Small intestine (tissue), 16 donors: ENCODE data around the gene NBDY. TPM values are rescaled to one million over a fixed set of nuclear protein-coding genes. Genes with fewer than 3 reads are reported as not detected.
A peak's percentile ranks its signal among the peaks of the same experiment; 100 is the strongest.
"Not testable (repeated sequence)": the region's sequence is repeated elsewhere in the genome, so short reads cannot be mapped to it uniquely, and the experiment has no call there.

Source experiments
- DNase-seq, 2 donors: peaks; one replicate each; pipeline versions ENCODE4 v3.0.0 to v3.0.0-alpha.2; 2013
- FAIRE-seq: peaks from 2 replicates; lab custom pipeline; 2012; peaks lifted over from hg19 to GRCh38; lab: Jason Lieb, UNC
- H3K27ac ChIP-seq, 3 donors: one replicate each; pipeline ENCODE4 v1.5.1; 2013; ENCODE audit warnings: low read length in 2 of 3, mild to moderate bottlenecking in 2 of 3, control low read depth in 1 of 3, inconsistent platforms in 1 of 3, low read depth in 1 of 3, moderate library complexity in 1 of 3
- H3K27me3 ChIP-seq, 3 donors: one replicate each; pipeline ENCODE4 v1.6.1; 2013; ENCODE audit warnings: low read length in 3 of 3, inconsistent platforms in 1 of 3; ENCODE audit not compliant: control insufficient read depth in 3 of 3, insufficient read depth in 3 of 3
- H3K36me3 ChIP-seq, 3 donors: one replicate each; pipeline ENCODE4 v1.6.1; 2013; ENCODE audit warnings: low read length in 3 of 3, inconsistent platforms in 1 of 3, low read depth in 1 of 3, mild to moderate bottlenecking in 1 of 3, moderate library complexity in 1 of 3; ENCODE audit not compliant: control insufficient read depth in 3 of 3, insufficient read depth in 2 of 3
- H3K4me1 ChIP-seq, 3 donors: one replicate each; pipeline ENCODE4 v1.6.1; 2013; ENCODE audit warnings: low read length in 2 of 3, inconsistent platforms in 1 of 3, low read depth in 1 of 3, mild to moderate bottlenecking in 1 of 3, moderate library complexity in 1 of 3; ENCODE audit not compliant: control insufficient read depth in 3 of 3, insufficient read depth in 2 of 3
- H3K4me3 ChIP-seq, 3 donors: one replicate each; pipeline ENCODE4 v1.5.1; 2013; ENCODE audit warnings: low read length in 3 of 3, control low read depth in 1 of 3, inconsistent platforms in 1 of 3, low read depth in 1 of 3, mild to moderate bottlenecking in 1 of 3, moderate library complexity in 1 of 3
- H3K9me3 ChIP-seq, 2 donors: one replicate each; pipeline ENCODE4 v1.6.1; 2013; ENCODE audit warnings: low read depth in 1 of 2, low read length in 1 of 2; ENCODE audit not compliant: control insufficient read depth in 2 of 2, insufficient read depth in 1 of 2
- WGBS, 3 donors: extraction: QIAGEN DNeasy Blood & Tissue Kit; methylation state at CpG; one replicate each; pipeline ENCODE4 v1.1.7; 2013; 5-methylcytosine and 5-hydroxymethylcytosine counted together
- long read RNA-seq, 10 donors: transcript quantifications; one replicate each; lab custom pipeline, GENCODE V29; 2026
- polyA plus RNA-seq, 4 donors: library from polyadenylated mRNA; stranded (reverse) in 3 of 4; unstranded in 1 of 4; fragments of 200-250 nt in 3 of 4; fragments of 120-200 nt in 1 of 4; gene quantifications; one replicate each; pipeline versions ENCODE4 v1.2.1 to v1.2.3, GENCODE V29; 2013
- donor health status: healthy with polysubstance abuse.
- donor health status: control.
- donor health status: control.
- donor health status: Bipolar disorder and iron deficiency.
- donor health status: healthy.

NBDY gene
- 10 to 100 TPM; 11.9 to 39.6 (median 20.9) TPM for polyA plus RNA-seq
- long read RNA-seq, donor 1, transcript NBDY-201 (3 exons, 1,529 nt) = major isoform, 102 of 107 reads
- long read RNA-seq, donor 1, partial matches to known transcripts = 5 of 107 reads
- long read RNA-seq, donor 1, other reads (novel, unspliced or antisense) = 0 of 107 reads
- long read RNA-seq, donor 2, transcript NBDY-201 (3 exons, 1,529 nt) = major isoform, 17 of 17 reads
- long read RNA-seq, donor 2, partial matches to known transcripts = 0 of 17 reads
- long read RNA-seq, donor 2, other reads (novel, unspliced or antisense) = 0 of 17 reads
- long read RNA-seq, donor 3, transcript NBDY-201 (3 exons, 1,529 nt) = major isoform, 26 of 32 reads
- long read RNA-seq, donor 3, partial matches to known transcripts = 5 of 32 reads
- long read RNA-seq, donor 3, other reads (novel, unspliced or antisense) = 0 of 32 reads
- long read RNA-seq, donor 4, partial matches to known transcripts = 0 of 1 reads
- long read RNA-seq, donor 4, other reads (novel, unspliced or antisense) = 0 of 1 reads
- long read RNA-seq, donor 5, transcript NBDY-201 (3 exons, 1,529 nt) = major isoform, 12 of 12 reads
- long read RNA-seq, donor 5, partial matches to known transcripts = 0 of 12 reads
- long read RNA-seq, donor 5, other reads (novel, unspliced or antisense) = 0 of 12 reads
- long read RNA-seq, donor 6, transcript NBDY-201 (3 exons, 1,529 nt) = major isoform, 16 of 16 reads
- long read RNA-seq, donor 6, partial matches to known transcripts = 0 of 16 reads
- long read RNA-seq, donor 6, other reads (novel, unspliced or antisense) = 0 of 16 reads
- long read RNA-seq, donor 7, transcript NBDY-201 (3 exons, 1,529 nt) = major isoform, 89 of 89 reads
- long read RNA-seq, donor 7, partial matches to known transcripts = 0 of 89 reads
- long read RNA-seq, donor 7, other reads (novel, unspliced or antisense) = 0 of 89 reads
- long read RNA-seq, donor 8, transcript NBDY-201 (3 exons, 1,529 nt) = major isoform, 6 of 6 reads
- long read RNA-seq, donor 8, partial matches to known transcripts = 0 of 6 reads
- long read RNA-seq, donor 8, other reads (novel, unspliced or antisense) = 0 of 6 reads
- long read RNA-seq, donor 9, transcript NBDY-201 (3 exons, 1,529 nt) = major isoform, 9 of 9 reads
- long read RNA-seq, donor 9, partial matches to known transcripts = 0 of 9 reads
- long read RNA-seq, donor 9, other reads (novel, unspliced or antisense) = 0 of 9 reads
- long read RNA-seq, donor 10, transcript NBDY-201 (3 exons, 1,529 nt) = major isoform, 51 of 51 reads
- long read RNA-seq, donor 10, partial matches to known transcripts = 0 of 51 reads
- long read RNA-seq, donor 10, other reads (novel, unspliced or antisense) = 0 of 51 reads

DNA sequence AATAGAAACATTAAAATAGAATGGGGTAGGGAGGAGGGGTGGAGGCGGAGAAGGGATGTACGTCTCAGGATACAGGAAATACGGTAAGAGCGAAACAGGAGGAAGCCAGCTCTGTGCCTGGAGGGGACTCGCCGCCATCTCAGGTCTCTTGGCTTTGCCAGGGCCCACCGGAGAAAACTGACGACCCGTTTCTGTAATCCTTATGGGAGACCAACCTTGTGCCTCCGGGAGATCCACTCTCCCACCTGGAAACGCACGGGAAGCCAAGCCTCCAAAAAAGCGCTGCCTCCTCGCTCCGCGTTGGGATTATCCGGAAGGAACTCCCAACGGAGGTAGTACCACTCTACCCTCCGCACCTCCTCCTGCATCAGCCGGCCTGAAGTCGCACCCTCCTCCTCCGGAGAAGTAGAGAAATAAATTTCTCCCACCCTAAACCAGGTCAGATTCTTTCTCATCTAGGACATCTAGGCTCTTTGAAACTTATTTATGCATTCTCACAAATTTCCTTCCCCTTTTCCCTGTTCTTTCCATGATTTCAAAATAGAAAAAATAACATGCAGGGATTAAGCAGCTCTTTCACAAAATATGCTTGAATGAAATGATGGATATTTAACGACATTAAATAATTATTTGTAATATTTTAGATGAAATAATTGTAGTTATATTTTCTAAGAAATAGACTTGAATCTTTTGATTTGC, at the start of gene NBDY:
TSS of gene NBDY (plus strand) at position 92 of the 699 bp plus-strand sequence. CDS start at position 203, 111 bp downstream.
- FAIRE-seq (no peak), DNase-seq (peak; percentile 46 to 68)
- 0 to 20% (median 6%) methylated on average over 18 to 23 of the region's 23 CpGs for WGBS, 3 donors
- no peaks in the 10 kb centered on the region for H3K36me3 ChIP-seq
- no peaks in the 10 kb centered on the region for H3K4me1 ChIP-seq
- H3K27me3 ChIP-seq = no peaks in the 10 kb centered on the region
- H3K9me3 ChIP-seq = no peaks in the 10 kb centered on the region
- H3K27ac ChIP-seq = peak within 1 kb of the TSS in 2 of 3 donors; percentile 78 to 92
- H3K4me3 ChIP-seq = peak within 1 kb of the TSS; percentile 49 to 72 (median 52)

- H3K27ac ChIP-seq, H3K36me3 ChIP-seq, H3K27me3 ChIP-seq, FAIRE-seq, H3K4me3 ChIP-seq, H3K4me1 ChIP-seq, H3K9me3 ChIP-seq: not testable (repeated sequence)
- peak in 1 of 2 donors; percentile 1 for DNase-seq
- 36 to 55% (median 41%) methylated on average over 4 of the region's 4 CpGs for WGBS, 3 donors
Observed at GRCh38 chrX:56704530-56704929, 24.5 kb upstream of the NBDY start.

GRCh38 chrX:56726605-56727004, 2.4 kb upstream of the NBDY start:
- peak; percentile 40 to 42 for DNase-seq
- no peak overlapping the region for H3K4me3 ChIP-seq
- H3K9me3 ChIP-seq = no peaks in the 10 kb centered on the region
- FAIRE-seq = peak; percentile 23
- H3K27ac ChIP-seq = no peak overlapping the region
- H3K36me3 ChIP-seq = no peaks in the 10 kb centered on the region
- H3K4me1 ChIP-seq = no peaks in the 10 kb centered on the region
- WGBS, 3 donors = 0% methylated on average over 1 of the region's 1 CpG
- H3K27me3 ChIP-seq = no peaks in the 10 kb centered on the region

DNA sequence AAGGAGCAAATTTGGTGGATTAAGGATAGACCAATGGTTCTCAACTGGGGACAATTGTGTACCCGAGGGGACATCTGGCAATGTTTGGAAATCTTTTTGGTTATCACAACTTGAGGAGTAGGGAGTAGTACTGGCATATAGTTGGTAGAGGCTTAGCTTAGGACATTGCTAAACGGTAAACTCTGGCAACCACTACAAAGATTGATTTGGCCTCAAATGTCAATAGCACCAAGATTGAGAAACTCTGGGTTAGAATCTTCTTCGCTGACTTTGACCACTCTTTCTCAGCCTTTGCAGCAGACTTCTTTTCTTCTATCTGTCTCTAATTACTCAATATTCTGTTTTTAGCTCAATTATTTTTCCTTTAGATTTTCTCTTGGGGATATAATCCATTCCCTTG, 1.5 kb upstream of the NBDY start:
- H3K27me3 ChIP-seq = no peaks in the 10 kb centered on the region
- 73 to 81% (median 81%) methylated on average over 3 of the region's 3 CpGs for WGBS, 3 donors
- H3K36me3 ChIP-seq = no peaks in the 10 kb centered on the region
- H3K27ac ChIP-seq = no peak overlapping the region
- no peaks in the 10 kb centered on the region for H3K4me1 ChIP-seq
- H3K9me3 ChIP-seq = no peaks in the 10 kb centered on the region
- DNase-seq (no peak), FAIRE-seq (no peak)
- no peak overlapping the region for H3K4me3 ChIP-seq

DNA sequence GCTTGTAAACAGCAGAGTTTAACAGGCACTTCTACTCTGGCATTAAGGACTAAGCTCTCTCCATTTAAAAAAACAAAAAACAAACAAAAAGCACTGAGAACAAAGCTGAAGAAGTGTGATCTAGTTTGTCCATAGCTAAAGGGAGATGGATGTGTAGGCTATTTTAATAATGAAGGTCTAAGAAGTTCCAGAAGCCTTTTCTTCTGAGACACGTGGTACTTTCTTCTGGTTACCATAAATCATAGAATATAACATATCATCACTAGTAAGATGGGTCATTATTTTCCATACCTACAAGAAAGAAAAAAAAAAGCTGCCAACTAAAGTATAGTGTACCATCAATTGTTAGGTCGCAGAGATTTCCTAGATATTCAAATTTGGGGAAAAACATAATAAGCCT, 722 bp upstream of the NBDY start:
- H3K27ac ChIP-seq = no peak overlapping the region
- FAIRE-seq (no peak), DNase-seq (peak in 1 of 2 donors; percentile 10)
- no peaks in the 10 kb centered on the region for H3K36me3 ChIP-seq
- no peaks in the 10 kb centered on the region for H3K9me3 ChIP-seq
- 20 to 24% (median 23%) methylated on average over 2 of the region's 2 CpGs for WGBS, 3 donors
- no peak overlapping the region for H3K4me3 ChIP-seq
- no peaks in the 10 kb centered on the region for H3K27me3 ChIP-seq
- H3K4me1 ChIP-seq = no peaks in the 10 kb centered on the region

DNA sequence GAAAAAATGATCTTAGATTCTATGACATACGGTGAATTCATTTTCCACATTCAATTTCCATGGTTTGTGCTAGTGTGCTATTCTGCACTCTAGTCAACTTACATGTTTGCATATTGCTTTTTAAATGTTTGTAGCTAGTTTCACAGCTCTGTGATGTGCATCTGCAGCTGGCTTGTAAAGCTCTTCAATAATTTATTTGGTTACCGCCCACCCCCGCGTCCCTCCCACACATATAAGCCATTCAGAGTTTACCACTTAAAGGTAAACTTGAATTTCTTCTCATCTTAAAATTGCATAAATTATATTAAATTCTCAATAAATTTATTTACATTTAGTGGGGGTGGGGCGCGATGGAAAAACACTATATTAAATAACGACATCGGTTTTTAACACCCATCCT, 291 bp upstream of the NBDY start:
- H3K27me3 ChIP-seq = no peaks in the 10 kb centered on the region
- no peak overlapping the region for H3K27ac ChIP-seq
- H3K36me3 ChIP-seq = no peaks in the 10 kb centered on the region
- H3K9me3 ChIP-seq = no peaks in the 10 kb centered on the region
- DNase-seq (peak in 1 of 2 donors; percentile 36), FAIRE-seq (no peak)
- 2 to 18% (median 3%) methylated on average over 8 of the region's 8 CpGs for WGBS, 3 donors
- H3K4me1 ChIP-seq = no peaks in the 10 kb centered on the region
- peak overlapping the region; percentile 49 to 72 (median 52) for H3K4me3 ChIP-seq

- H3K9me3 ChIP-seq = no peaks in the 10 kb centered on the region
- no peaks in the 10 kb centered on the region for H3K4me1 ChIP-seq
- FAIRE-seq (no peak), DNase-seq (peak; percentile 54 to 57)
- H3K27me3 ChIP-seq = no peaks in the 10 kb centered on the region
- no peaks in the 10 kb centered on the region for H3K36me3 ChIP-seq
- WGBS, 3 donors = 44 to 51% (median 46%) methylated on average over 2 of the region's 2 CpGs
- H3K4me3 ChIP-seq = no peak overlapping the region
- no peak overlapping the region for H3K27ac ChIP-seq
Observed at GRCh38 chrX:56733459-56734046, 4.5 kb downstream of the NBDY start.
